GM19193 (cell line): Measurements from ENCODE around the gene ABHD5.

ENCODE experiments used
- POLR2A ChIP-seq: IDR thresholded peaks from 4 replicates; pipeline ENCODE4 v1.6.1; 2011; ENCODE audit not compliant: insufficient read depth, insufficient read length; ENCODE audit errors: extremely low read depth

The ABHD5 gene

GRCh38 chr3:43758592-43759225 lies 68.0 kb downstream of the ABHD5 start:
- no peak for TF ChIP-seq POLR2A

- no peak for TF ChIP-seq POLR2A
These were observed 68.6 kb downstream of the ABHD5 start for GRCh38 chr3:43759297-43759782.

GRCh38 chr3:43759938-43760337 lies 69.2 kb downstream of the ABHD5 start:
- TF ChIP-seq POLR2A, result no peak

- TF ChIP-seq POLR2A, result no peak
These were observed 70.2 kb downstream of the ABHD5 start for GRCh38 chr3:43760938-43761337.

GRCh38 chr3:43762451-43762850 lies 71.7 kb downstream of the ABHD5 start:
- no peak for TF ChIP-seq POLR2A

- no peak for TF ChIP-seq POLR2A
These were observed 73.3 kb downstream of the ABHD5 start for GRCh38 chr3:43764056-43764455.

GRCh38 chr3:43764471-43764870 lies 73.7 kb downstream of the ABHD5 start:
- no peak for TF ChIP-seq POLR2A

- no peak for TF ChIP-seq POLR2A
These were observed 74.8 kb downstream of the ABHD5 start for GRCh38 chr3:43765521-43765971.

GRCh38 chr3:43766672-43767465 lies 76.1 kb downstream of the ABHD5 start:
- TF ChIP-seq POLR2A, result no peak

- TF ChIP-seq POLR2A, result no peak
These were observed 77.7 kb downstream of the ABHD5 start for GRCh38 chr3:43768381-43768973.

- TF ChIP-seq POLR2A, result no peak
These were observed 78.6 kb downstream of the ABHD5 start for GRCh38 chr3:43769097-43769884.

GRCh38 chr3:43769885-43770425 lies 79.2 kb downstream of the ABHD5 start:
- no peak for TF ChIP-seq POLR2A

- no peak for TF ChIP-seq POLR2A
These were observed 79.8 kb downstream of the ABHD5 start for GRCh38 chr3:43770426-43771103.

- no peak for TF ChIP-seq POLR2A
These were observed 80.9 kb downstream of the ABHD5 start for GRCh38 chr3:43771610-43772009.
